Neural cell (in vitro differentiated cells): ENCODE measurements around the gene NFIA.

Source experiments
- RAD21 ChIP-seq: fragments of 450-650 bp; conservative IDR thresholded peaks from 2 replicates; pipeline ENCODE4 v1.6.1; 2014; ENCODE audit warnings: antibody characterized with exemption, mild to moderate bottlenecking, moderate library complexity
- TF ChIP-seq, protein P1 (sequence below): fragments of 450-650 bp; IDR thresholded peaks from 2 replicates; pipeline ENCODE4 v1.5.1; 2014; ENCODE audit warnings: antibody characterized with exemption, mild to moderate bottlenecking, moderate library complexity; ENCODE audit not compliant: poor library complexity, severe bottlenecking

DNA sequence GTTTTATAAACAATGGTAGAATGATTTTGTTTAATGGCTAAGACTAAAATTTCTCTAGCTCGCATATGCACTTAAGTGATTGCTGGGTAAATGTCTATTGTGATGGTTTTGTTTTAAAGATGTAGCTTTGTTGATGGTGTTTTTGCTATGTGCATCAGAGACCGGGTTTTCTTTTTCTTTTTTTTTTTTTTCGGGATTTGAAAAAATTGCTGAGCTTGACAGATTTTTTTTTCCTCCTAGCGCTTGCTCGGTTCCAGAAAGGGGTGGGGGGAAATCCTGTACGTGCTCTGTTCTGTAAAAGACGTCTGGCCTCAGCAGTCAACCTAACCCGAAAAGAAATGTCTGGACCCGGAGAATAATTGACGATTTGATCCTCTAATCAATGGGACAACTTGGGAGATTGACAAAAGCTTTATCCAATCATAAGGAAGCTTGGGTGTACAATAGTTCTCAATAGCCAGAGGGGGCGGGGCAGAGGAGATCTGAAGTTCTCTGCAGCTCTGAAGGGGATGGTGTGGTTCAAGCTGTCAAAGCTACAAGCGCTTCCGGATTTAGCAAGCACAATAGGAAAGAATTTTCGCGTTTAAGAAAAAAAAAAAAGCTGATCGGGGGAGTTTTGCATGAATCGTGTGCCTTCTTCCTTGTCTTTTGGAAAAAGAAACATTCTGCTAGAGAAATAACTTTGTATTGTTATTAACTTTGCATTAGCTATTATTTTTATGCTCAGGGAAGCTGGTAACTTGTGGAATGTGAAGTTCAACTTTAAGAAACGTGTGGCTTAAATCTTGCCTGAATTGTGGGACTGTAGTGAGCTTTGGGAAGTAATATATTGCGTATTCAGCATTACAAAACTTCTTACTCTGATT lies 4.5 kb upstream of the NFIA start:
- TF ChIP-seq, protein P1, sequence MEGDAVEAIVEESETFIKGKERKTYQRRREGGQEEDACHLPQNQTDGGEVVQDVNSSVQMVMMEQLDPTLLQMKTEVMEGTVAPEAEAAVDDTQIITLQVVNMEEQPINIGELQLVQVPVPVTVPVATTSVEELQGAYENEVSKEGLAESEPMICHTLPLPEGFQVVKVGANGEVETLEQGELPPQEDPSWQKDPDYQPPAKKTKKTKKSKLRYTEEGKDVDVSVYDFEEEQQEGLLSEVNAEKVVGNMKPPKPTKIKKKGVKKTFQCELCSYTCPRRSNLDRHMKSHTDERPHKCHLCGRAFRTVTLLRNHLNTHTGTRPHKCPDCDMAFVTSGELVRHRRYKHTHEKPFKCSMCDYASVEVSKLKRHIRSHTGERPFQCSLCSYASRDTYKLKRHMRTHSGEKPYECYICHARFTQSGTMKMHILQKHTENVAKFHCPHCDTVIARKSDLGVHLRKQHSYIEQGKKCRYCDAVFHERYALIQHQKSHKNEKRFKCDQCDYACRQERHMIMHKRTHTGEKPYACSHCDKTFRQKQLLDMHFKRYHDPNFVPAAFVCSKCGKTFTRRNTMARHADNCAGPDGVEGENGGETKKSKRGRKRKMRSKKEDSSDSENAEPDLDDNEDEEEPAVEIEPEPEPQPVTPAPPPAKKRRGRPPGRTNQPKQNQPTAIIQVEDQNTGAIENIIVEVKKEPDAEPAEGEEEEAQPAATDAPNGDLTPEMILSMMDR, result no peak
- no peak for TF ChIP-seq RAD21
